ENCODE results near the gene MAN2A1. TPM values are rescaled to one million over a fixed set of nuclear protein-coding genes. Genes with fewer than 3 reads are reported as not detected.

The MAN2A1 gene
- total RNA-seq, 2 experiments from 2014 or later: 50.1 to 52.3 TPM

- DNase-seq: peak; percentile 59
- H3K4me3 Mint-ChIP-seq: peak overlapping the region; percentile 86
- H3K27ac Mint-ChIP-seq: peak overlapping the region; percentile 89
- peaks cover 4% of the 10 kb centered on the region for H3K9me3 Mint-ChIP-seq
- H3K27me3 Mint-ChIP-seq (ENCODE audit: low read depth): no peaks in the 10 kb centered on the region
- CTCF ChIA-PET: interaction anchor here (0.6 to 2.0 kb wide), 21 partner anchors 9 to 1426 kb away, joined by 3 to 9 read pairs (median 3); no protein-coding TSS in a partner anchor
- peaks cover 25% of the 10 kb centered on the region for H3K4me1 Mint-ChIP-seq (ENCODE audit: low read depth)
- peaks cover 1% of the 10 kb centered on the region for H3K36me3 Mint-ChIP-seq (ENCODE audit: low read depth)
- intact Hi-C loops (cut with micrococcal nuclease): loop anchor here (1.0 to 10.0 kb wide), 13 partner anchors 32 to 1424 kb away; partner anchors contain the start of genes FBXL17 and SLC25A46
Measured at GRCh38 chr5:109688630-109688969, 1.1 kb upstream of the MAN2A1 start.

GRCh38 chr5:109688970-109689739 lies 572 bp upstream of the MAN2A1 start:
- H3K36me3 Mint-ChIP-seq (ENCODE audit: low read depth): peaks cover 1% of the 10 kb centered on the region
- DNase-seq: peak; percentile 81
- H3K4me1 Mint-ChIP-seq (ENCODE audit: low read depth): peaks cover 31% of the 10 kb centered on the region
- H3K4me3 Mint-ChIP-seq: peak overlapping the region; percentile 89
- CTCF ChIA-PET: interaction anchor here (0.6 to 2.0 kb wide), 20 partner anchors 8 to 1427 kb away, joined by 3 to 6 read pairs (median 3); no protein-coding TSS in a partner anchor
- peaks cover 4% of the 10 kb centered on the region for H3K9me3 Mint-ChIP-seq
- H3K27me3 Mint-ChIP-seq (ENCODE audit: low read depth): no peaks in the 10 kb centered on the region
- intact Hi-C loops (cut with micrococcal nuclease): loop anchor here (1.0 to 10.0 kb wide), 19 partner anchors 32 to 1424 kb away; partner anchors contain the start of genes FBXL17 and SLC25A46
- H3K27ac Mint-ChIP-seq: peak overlapping the region; percentile 92

DNA sequence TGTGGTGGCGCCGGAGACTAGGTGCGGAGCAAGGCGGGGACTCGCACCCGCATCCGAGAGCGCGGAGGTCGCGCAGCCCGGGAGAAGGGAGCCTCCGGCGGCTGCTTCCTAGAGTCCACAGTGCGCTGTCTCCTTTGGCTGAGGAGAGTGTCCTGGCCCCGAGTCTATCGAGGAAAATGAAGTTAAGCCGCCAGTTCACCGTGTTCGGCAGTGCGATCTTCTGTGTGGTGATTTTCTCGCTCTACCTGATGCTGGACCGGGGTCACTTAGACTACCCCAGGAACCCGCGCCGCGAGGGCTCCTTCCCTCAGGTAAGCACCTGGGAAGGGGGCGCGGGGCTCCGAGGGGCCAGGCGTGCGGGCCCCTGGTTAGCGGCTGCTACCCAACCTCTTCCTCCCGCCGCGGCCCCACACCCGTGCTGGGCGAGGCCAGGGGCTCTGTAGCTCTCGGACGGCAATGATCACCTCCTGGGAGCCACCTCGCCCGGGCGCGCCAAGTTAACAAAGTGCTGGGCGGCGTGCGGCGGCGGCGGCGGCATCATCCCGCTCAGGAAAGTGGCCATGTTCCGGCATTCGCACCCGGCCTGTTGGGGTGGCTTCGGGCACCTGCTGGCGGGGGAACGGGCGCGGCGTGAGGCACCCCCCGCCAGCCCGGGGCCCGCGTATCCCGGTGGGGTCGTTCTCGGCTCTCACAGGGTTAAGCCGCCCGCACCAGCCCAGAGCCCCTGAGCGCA lies 681 bp downstream of the MAN2A1 start:
- H3K4me1 Mint-ChIP-seq (ENCODE audit: low read depth): peaks cover 43% of the 10 kb centered on the region
- H3K36me3 Mint-ChIP-seq (ENCODE audit: low read depth): peaks cover 1% of the 10 kb centered on the region
- DNase-seq: peak; percentile 48
- CTCF ChIA-PET: interaction anchor here (0.6 to 2.1 kb wide), 6 partner anchors 11 to 935 kb away, joined by 3 to 6 read pairs (median 3); no protein-coding TSS in a partner anchor
- H3K4me3 Mint-ChIP-seq: peak overlapping the region; percentile 89
- H3K27me3 Mint-ChIP-seq (ENCODE audit: low read depth): no peaks in the 10 kb centered on the region
- H3K9me3 Mint-ChIP-seq: peaks cover 4% of the 10 kb centered on the region
- intact Hi-C loops (cut with micrococcal nuclease): loop anchor here (1.0 to 10.0 kb wide), 5 partner anchors 272 to 1564 kb away; no protein-coding TSS in a partner anchor
- peak overlapping the region; percentile 92 for H3K27ac Mint-ChIP-seq

DNA sequence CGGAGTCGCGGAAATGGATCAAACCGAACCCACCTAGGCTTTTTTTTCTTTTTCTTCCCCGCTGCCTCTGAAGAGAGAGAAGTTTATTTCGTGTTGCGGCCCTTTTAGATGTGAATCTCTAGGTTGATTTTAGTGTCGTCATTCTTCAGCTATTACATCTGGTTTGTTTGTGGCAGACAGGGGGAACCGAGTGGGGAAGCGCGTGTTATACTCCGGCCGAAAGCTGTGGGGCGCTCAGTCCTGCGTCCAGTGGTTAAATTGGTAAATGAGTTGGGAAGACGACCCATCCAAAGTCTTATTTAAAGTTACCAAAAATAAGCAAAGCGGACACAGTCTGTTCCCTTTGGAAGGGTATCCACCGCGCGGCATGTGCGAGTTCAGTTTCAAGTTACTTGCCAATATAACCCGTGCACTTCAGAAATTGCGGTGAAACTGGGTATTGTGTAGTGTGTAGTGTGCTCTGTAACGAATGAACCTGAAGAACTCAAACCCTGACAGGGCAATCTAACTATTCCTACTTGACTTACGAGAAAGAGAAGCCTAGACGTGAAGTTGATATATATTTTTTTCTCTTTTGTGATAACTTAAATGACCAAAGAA lies 1.3 kb downstream of the MAN2A1 start:
- H3K4me1 Mint-ChIP-seq (ENCODE audit: low read depth): peaks cover 49% of the 10 kb centered on the region
- DNase-seq: peak; percentile 70
- H3K27ac Mint-ChIP-seq: peak overlapping the region; percentile 92
- CTCF ChIA-PET: interaction anchor here (0.6 to 2.1 kb wide), 5 partner anchors 10 to 935 kb away, joined by 3 to 9 read pairs (median 3); no protein-coding TSS in a partner anchor
- intact Hi-C loops (cut with micrococcal nuclease): loop anchor here (1.0 to 10.0 kb wide), 9 partner anchors 230 to 1564 kb away; no protein-coding TSS in a partner anchor
- H3K27me3 Mint-ChIP-seq (ENCODE audit: low read depth): no peaks in the 10 kb centered on the region
- H3K4me3 Mint-ChIP-seq: peak overlapping the region; percentile 89
- peaks cover 2% of the 10 kb centered on the region for H3K36me3 Mint-ChIP-seq (ENCODE audit: low read depth)
- H3K9me3 Mint-ChIP-seq: peaks cover 4% of the 10 kb centered on the region

DNA sequence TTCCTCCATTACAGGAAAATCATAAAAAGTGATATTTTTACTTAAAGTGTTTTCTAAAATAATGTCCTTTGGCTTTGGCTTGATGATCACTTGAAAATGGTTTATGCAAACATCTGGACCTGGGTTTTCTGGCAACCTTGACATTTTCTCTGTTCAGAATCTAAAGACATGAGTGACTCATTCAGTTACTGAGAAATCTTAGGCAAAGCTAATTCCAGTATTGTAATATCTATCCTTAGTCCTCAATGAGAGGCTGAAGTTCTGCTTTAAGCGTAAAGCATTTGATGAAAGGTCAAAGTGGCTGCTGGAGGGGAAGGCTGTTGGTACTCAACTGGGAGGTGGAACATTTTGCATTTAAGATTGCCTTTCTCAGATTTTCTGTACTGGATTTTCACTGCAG lies 2.3 kb downstream of the MAN2A1 start:
- CTCF ChIA-PET: interaction anchor here (1.3 to 2.1 kb wide), 3 partner anchors 9 to 28 kb away, joined by 3 to 9 read pairs (median 4); no protein-coding TSS in a partner anchor
- H3K27ac Mint-ChIP-seq: peak overlapping the region; percentile 92
- peaks cover 4% of the 10 kb centered on the region for H3K9me3 Mint-ChIP-seq
- H3K4me1 Mint-ChIP-seq (ENCODE audit: low read depth): peaks cover 58% of the 10 kb centered on the region
- H3K27me3 Mint-ChIP-seq (ENCODE audit: low read depth): no peaks in the 10 kb centered on the region
- H3K4me3 Mint-ChIP-seq: peak overlapping the region; percentile 89
- no peak for DNase-seq
- intact Hi-C loops (cut with micrococcal nuclease): loop anchor here (1.0 to 10.0 kb wide), 8 partner anchors 229 to 1563 kb away; no protein-coding TSS in a partner anchor
- H3K36me3 Mint-ChIP-seq (ENCODE audit: low read depth): peaks cover 2% of the 10 kb centered on the region

GRCh38 chr5:109692852-109693251 lies 3.1 kb downstream of the MAN2A1 start:
- Mint-ChIP-seq H3K27ac (no peak overlapping the region), H3K4me1 (ENCODE audit: low read depth) (peaks cover 67% of the 10 kb centered on the region), H3K27me3 (ENCODE audit: low read depth) (no peaks in the 10 kb centered on the region), H3K4me3 (peak overlapping the region; percentile 89), H3K9me3 (peaks cover 3% of the 10 kb centered on the region), H3K36me3 (ENCODE audit: low read depth) (peaks cover 4% of the 10 kb centered on the region)
- intact Hi-C loops (cut with micrococcal nuclease): loop anchor here (5.0 to 10.0 kb wide), 2 partner anchors 1059 to 1562 kb away; no protein-coding TSS in a partner anchor
- CTCF ChIA-PET: interaction anchor here (0.6 to 2.1 kb wide), 4 partner anchors 8 to 287 kb away, joined by 3 to 9 read pairs (median 4); no protein-coding TSS in a partner anchor
- DNase-seq: no peak

DNA sequence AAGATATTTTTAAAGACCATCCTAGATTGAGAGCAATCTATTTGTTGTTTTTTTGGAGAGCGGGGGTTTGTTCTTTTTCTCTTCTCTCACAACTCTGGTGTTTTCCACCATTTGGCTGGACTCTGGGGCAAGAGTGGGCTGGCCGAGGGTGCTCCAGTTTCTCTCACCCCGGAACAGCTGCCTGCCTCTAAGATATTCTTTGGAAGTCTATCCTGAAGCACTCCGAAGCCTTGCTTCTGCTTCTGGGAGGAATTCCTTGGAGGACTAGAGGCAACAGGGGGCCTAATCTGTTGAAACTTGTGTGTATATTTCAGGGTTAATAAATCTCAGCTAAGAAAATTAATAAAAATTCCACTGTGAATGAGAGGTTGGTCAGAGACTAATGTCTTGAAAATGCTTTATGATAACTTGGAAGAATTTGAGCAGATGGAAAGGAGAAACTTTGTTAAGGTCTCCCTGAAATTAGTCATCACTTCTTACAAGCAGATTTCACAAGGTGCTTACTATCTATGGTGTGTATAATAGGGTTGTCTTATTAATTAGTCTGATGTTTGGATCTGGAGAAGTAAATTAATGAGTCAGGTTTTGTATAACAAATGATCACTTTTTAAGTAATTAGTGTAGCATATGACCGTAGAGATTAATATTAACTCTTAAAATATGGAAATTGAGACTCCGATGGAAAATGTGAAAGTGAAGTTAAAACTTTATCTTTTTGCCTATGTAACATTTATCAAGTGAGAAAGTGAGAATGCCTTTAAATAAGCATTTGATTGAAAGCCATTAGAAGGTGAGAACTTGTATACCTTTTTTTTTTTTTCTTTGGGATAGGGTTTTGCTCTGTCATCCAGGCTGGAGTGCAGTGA lies 4.0 kb downstream of the MAN2A1 start:
- CTCF ChIA-PET: interaction anchor here (1.0 to 2.1 kb wide), 2 partner anchors 8 to 9 kb away, joined by 4 to 9 read pairs; no protein-coding TSS in a partner anchor
- Mint-ChIP-seq H3K27ac (peak overlapping the region; percentile 14), H3K27me3 (ENCODE audit: low read depth) (no peaks in the 10 kb centered on the region)

DNA sequence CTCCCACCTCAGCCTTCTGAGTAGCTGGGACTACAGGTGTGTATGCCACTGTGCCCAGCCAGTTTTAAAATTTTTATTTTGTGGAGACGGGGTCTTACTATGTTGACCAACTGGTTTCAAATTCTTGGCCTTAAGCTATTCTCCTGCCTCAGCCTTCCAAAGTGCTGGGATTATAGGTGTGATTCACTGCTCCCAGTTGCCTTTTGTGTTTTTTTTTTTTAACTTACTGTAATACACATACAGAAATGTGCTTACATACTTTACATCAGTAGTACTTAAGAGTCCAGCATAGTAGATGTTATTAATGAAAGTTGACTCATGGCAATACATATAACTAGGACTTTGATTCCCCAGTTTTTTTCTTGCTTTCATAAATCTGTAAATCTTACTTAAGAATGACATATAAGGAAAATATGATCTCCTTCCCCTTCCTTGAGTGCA lies 4.7 kb downstream of the MAN2A1 start:
- intact Hi-C loops (cut with micrococcal nuclease): loop anchor here (5.0 to 10.0 kb wide), 2 partner anchors 1058 to 1560 kb away; no protein-coding TSS in a partner anchor
- CTCF ChIA-PET: no interaction called here
- H3K4me3 Mint-ChIP-seq: peak overlapping the region; percentile 10

More for the DNA sequence above, 4.0 kb downstream of the MAN2A1 start:
- Mint-ChIP-seq H3K9me3 (no peaks in the 10 kb centered on the region), H3K4me3 (peak overlapping the region; percentile 6), H3K36me3 (ENCODE audit: low read depth) (peaks cover 7% of the 10 kb centered on the region), H3K4me1 (ENCODE audit: low read depth) (peaks cover 70% of the 10 kb centered on the region)
- intact Hi-C loops (cut with micrococcal nuclease): loop anchor here (5.0 to 10.0 kb wide), 2 partner anchors 1059 to 1561 kb away; no protein-coding TSS in a partner anchor
- DNase-seq: no peak

GRCh38 chr5:109695005-109695926 lies 5.5 kb downstream of the MAN2A1 start:
- no peaks in the 10 kb centered on the region for H3K27me3 Mint-ChIP-seq (ENCODE audit: low read depth)
- intact Hi-C loops (cut with micrococcal nuclease): loop anchor here (1.0 to 10.0 kb wide), 2 partner anchors 359 to 1560 kb away; no protein-coding TSS in a partner anchor
- peaks cover 79% of the 10 kb centered on the region for H3K4me1 Mint-ChIP-seq (ENCODE audit: low read depth)
- peak; percentile 20 for DNase-seq
- no peak overlapping the region for H3K4me3 Mint-ChIP-seq
- peaks cover 16% of the 10 kb centered on the region for H3K36me3 Mint-ChIP-seq (ENCODE audit: low read depth)
- no peaks in the 10 kb centered on the region for H3K9me3 Mint-ChIP-seq
- peak overlapping the region; percentile 62 for H3K27ac Mint-ChIP-seq
- CTCF ChIA-PET: interaction anchor here (0.6 kb wide), 1 partner anchor 80 kb away, joined by 3 read pairs; no protein-coding TSS in a partner anchor

More for the DNA sequence above, 4.7 kb downstream of the MAN2A1 start:
- Mint-ChIP-seq H3K4me1 (ENCODE audit: low read depth) (peaks cover 73% of the 10 kb centered on the region), H3K9me3 (no peaks in the 10 kb centered on the region), H3K27ac (peak overlapping the region; percentile 14), H3K36me3 (ENCODE audit: low read depth) (peaks cover 11% of the 10 kb centered on the region), H3K27me3 (ENCODE audit: low read depth) (no peaks in the 10 kb centered on the region)
- no peak for DNase-seq

DNA sequence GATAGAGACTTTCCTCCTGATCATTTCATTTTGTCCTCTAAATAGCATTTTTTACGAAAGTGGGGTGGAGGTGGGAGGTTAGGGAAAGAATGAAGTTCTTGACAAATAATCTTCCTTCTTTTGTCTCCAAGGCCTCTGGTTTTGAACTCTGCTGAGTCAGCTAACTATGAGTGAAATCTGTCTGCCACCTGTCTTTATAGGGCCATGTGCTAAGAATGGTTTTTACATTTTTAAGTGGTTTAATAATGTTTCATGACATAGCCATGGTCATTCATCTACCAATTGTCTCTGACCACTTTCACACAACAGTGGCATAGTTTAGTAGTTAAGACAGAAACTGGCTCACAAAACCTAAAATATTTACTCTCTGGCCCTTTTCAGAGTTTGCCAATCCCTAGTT lies 7.6 kb downstream of the MAN2A1 start:
- no peak for DNase-seq
- Mint-ChIP-seq H3K27ac (no peak overlapping the region), H3K4me3 (no peak overlapping the region), H3K9me3 (no peaks in the 10 kb centered on the region), H3K36me3 (ENCODE audit: low read depth) (peaks cover 17% of the 10 kb centered on the region), H3K4me1 (ENCODE audit: low read depth) (peaks cover 92% of the 10 kb centered on the region), H3K27me3 (ENCODE audit: low read depth) (no peaks in the 10 kb centered on the region)
- intact Hi-C loops (cut with micrococcal nuclease): loop anchor here (10.0 kb wide), 1 partner anchor 1557 kb away; no protein-coding TSS in a partner anchor
- CTCF ChIA-PET: interaction anchor here (1.4 kb wide), 1 partner anchor 9 kb away, joined by 3 read pairs; no protein-coding TSS in a partner anchor

Measured in activated naive CD4-positive, alpha-beta T cell treated with anti-CD3 and anti-CD28 coated beads for 36 hours (primary cell).